Activated naive CD8-positive, alpha-beta T cell (primary cell): ENCODE results near the gene LRIG3.
"Not testable (repeated sequence)": the region's sequence is repeated elsewhere in the genome, so short reads cannot be mapped to it uniquely, and the experiment has no call there.

Source experiments
- H3K27ac Mint-ChIP-seq: one replicate; pipeline ENCODE4 v1.8.0; 2021; ENCODE audit warnings: mixed read lengths
- H3K27me3 Mint-ChIP-seq: one replicate; pipeline ENCODE4 v1.8.0; 2021; ENCODE audit warnings: mixed read lengths
- H3K36me3 Mint-ChIP-seq: one replicate; pipeline ENCODE4 v1.8.0; 2021; ENCODE audit warnings: mixed read lengths
- H3K4me1 Mint-ChIP-seq: one replicate; pipeline ENCODE4 v1.8.0; 2021; ENCODE audit warnings: low read depth, mixed read lengths
- H3K4me3 Mint-ChIP-seq: one replicate; pipeline ENCODE4 v1.8.0; 2021; ENCODE audit warnings: mild to moderate bottlenecking, mixed read lengths
- H3K9me3 Mint-ChIP-seq: one replicate; pipeline ENCODE4 v1.8.0; 2021; ENCODE audit warnings: low read depth, mixed read lengths

LRIG3 gene

DNA sequence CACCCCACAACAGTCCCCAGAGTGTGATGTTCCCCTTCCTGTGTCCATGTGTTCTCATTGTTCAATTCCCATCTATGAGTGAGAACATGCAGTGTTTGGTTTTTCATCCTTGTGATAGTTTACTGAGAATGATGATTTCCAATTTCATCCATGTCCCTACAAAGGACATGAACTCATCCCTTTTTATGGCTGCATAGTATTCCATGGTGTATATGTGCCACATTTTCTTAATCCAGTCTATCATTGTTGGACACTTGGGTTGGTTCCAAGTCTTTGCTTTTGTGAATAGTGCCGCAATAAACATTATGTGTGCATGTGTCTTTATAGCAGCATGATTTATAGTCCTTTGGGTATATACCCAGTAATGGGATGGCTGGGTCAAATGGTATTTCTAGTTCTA lies 17.6 kb downstream of the LRIG3 start:
- H3K9me3 Mint-ChIP-seq, H3K4me1 Mint-ChIP-seq, H3K27ac Mint-ChIP-seq, H3K4me3 Mint-ChIP-seq, H3K36me3 Mint-ChIP-seq, H3K27me3 Mint-ChIP-seq: not testable (repeated sequence)

DNA sequence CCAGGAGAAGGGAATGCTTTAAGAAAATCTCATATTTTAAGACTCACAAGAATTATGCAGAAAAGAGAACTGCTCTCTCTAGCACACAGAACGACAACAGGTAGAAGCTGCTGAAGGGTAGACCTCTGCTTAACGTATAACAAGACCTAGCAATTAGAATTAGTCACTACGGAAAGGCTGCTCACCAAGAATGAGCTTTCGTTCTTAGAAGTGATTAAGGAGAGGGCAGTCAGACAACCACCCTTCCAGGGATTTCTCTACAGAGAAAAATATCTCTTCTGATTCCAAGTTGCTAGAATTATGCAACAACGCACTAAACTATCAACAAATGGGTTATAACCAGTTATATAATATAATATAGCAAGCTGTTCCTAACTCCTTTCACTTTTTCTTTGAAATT lies 18.6 kb downstream of the LRIG3 start:
- H3K4me3 Mint-ChIP-seq: no peak overlapping the region
- H3K27me3 Mint-ChIP-seq: no peaks in the 10 kb centered on the region
- no peaks in the 10 kb centered on the region for H3K36me3 Mint-ChIP-seq
- no peaks in the 10 kb centered on the region for H3K9me3 Mint-ChIP-seq
- no peaks in the 10 kb centered on the region for H3K4me1 Mint-ChIP-seq
- no peak overlapping the region for H3K27ac Mint-ChIP-seq

DNA sequence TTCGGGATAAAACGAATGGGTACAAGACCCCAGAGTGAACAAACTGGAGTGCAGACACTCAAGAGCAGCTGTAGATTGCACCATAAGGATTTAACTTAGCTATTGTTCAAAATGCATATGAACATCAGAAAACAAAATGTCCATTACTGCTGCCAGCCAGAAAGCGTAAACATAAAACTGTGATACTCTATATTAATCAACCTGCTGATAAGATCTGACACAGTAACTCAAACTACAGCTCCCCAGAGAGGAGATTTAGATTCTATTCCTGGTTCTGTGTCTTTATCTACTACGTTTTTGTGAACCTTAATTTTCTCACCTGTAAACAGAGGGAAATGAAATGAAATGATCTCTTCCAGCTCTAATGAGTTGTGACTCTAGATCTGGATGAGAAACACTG lies 22.3 kb downstream of the LRIG3 start:
- Mint-ChIP-seq H3K36me3 (no peaks in the 10 kb centered on the region), H3K4me3 (no peak overlapping the region), H3K9me3 (no peaks in the 10 kb centered on the region)

DNA sequence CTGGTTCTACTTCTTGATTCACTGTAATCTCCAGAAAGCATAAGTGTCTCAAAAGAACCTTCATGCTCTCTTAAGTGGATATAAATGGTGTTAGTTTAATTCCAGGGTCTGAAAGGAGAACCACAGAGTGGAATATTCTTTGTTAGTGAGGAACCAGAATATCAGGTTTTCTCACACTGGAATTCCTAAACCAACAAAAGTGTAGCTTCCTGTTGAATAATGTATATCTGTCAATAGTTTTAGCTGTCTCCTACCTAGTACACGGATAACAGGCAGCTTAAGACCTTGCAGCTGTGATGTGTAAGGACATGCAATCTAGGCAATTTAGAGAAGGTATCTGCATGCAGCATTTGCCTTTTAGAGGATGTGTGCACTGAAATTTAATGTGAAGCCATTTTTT lies 24.0 kb downstream of the LRIG3 start:
- Mint-ChIP-seq H3K27ac (no peak overlapping the region), H3K4me3 (no peak overlapping the region), H3K36me3 (no peaks in the 10 kb centered on the region)

More for the DNA sequence above, 22.3 kb downstream of the LRIG3 start:
- H3K4me1 Mint-ChIP-seq: no peaks in the 10 kb centered on the region
- H3K27me3 Mint-ChIP-seq: no peaks in the 10 kb centered on the region
- no peak overlapping the region for H3K27ac Mint-ChIP-seq

GRCh38 chr12:58895053-58895452 lies 25.3 kb downstream of the LRIG3 start:
- Mint-ChIP-seq H3K36me3 (no peaks in the 10 kb centered on the region), H3K4me3 (no peak overlapping the region), H3K27ac (no peak overlapping the region), H3K9me3 (no peaks in the 10 kb centered on the region), H3K4me1 (no peaks in the 10 kb centered on the region), H3K27me3 (no peaks in the 10 kb centered on the region)

More for the DNA sequence above, 24.0 kb downstream of the LRIG3 start:
- no peaks in the 10 kb centered on the region for H3K4me1 Mint-ChIP-seq
- H3K9me3 Mint-ChIP-seq: no peaks in the 10 kb centered on the region
- no peaks in the 10 kb centered on the region for H3K27me3 Mint-ChIP-seq

GRCh38 chr12:58894040-58894439 lies 26.3 kb downstream of the LRIG3 start:
- H3K9me3 Mint-ChIP-seq: no peaks in the 10 kb centered on the region
- no peak overlapping the region for H3K4me3 Mint-ChIP-seq
- no peaks in the 10 kb centered on the region for H3K27me3 Mint-ChIP-seq
- H3K4me1 Mint-ChIP-seq: no peaks in the 10 kb centered on the region
- H3K36me3 Mint-ChIP-seq: no peaks in the 10 kb centered on the region
- no peak overlapping the region for H3K27ac Mint-ChIP-seq

DNA sequence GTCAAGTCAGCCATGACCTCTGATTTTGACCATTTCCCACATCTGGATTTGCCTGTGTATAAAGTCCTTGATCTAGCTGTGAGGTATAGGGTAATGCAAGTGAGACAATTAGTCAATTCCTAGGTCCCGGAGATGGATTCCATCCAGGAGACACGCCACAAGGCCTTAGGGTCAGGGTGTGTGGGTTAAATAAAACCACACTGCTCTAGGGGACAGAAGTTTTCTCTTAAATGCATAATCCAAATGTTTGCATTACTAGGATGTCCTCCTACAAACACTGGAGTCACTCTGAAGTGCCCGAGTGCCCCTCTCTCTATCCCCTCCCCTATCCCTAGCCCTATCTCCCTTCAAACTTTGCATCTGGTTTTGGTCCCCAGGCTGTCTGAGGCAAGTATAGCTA lies 26.8 kb downstream of the LRIG3 start:
- H3K4me1 Mint-ChIP-seq: no peaks in the 10 kb centered on the region
- H3K9me3 Mint-ChIP-seq: no peaks in the 10 kb centered on the region
- no peak overlapping the region for H3K27ac Mint-ChIP-seq
- H3K27me3 Mint-ChIP-seq: no peaks in the 10 kb centered on the region
- no peaks in the 10 kb centered on the region for H3K36me3 Mint-ChIP-seq
- H3K4me3 Mint-ChIP-seq: no peak overlapping the region

GRCh38 chr12:58889557-58889956 lies 30.7 kb downstream of the LRIG3 start:
- no peaks in the 10 kb centered on the region for H3K4me1 Mint-ChIP-seq
- H3K4me3 Mint-ChIP-seq: no peak overlapping the region
- no peaks in the 10 kb centered on the region for H3K36me3 Mint-ChIP-seq
- H3K9me3 Mint-ChIP-seq: no peaks in the 10 kb centered on the region
- H3K27me3 Mint-ChIP-seq: no peaks in the 10 kb centered on the region
- H3K27ac Mint-ChIP-seq: no peak overlapping the region

DNA sequence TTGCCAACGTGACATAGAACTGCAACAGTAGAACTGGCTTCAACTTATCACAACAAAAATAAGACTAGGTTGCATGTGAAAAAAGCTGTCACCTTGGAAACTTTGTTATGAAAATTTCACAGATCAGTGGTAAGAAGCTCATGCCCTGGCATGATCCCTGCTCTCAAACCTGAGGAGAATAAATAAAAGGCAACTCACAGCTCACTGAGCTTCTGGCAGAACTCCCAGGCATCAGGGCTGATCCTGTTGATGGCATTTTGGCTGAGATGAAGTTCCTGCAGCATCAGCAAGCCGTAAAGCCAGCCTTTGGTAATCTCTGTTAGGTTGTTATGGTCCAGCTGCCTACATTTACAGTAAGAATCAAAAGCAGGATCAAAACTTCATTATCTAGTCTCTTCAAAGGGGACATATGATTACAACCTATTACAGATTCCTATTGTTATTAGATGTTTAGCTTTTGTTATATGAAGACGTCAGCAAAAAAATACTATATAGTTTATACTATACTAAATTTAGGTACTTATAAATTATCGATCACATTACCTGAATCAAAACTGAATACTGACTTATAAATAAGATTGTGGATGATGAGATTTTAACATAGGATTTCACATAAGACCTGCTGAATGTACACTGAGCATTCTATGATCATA lies 32.0 kb downstream of the LRIG3 start:
- Mint-ChIP-seq H3K4me1 (no peaks in the 10 kb centered on the region), H3K27me3 (no peaks in the 10 kb centered on the region), H3K4me3 (no peak overlapping the region), H3K9me3 (no peaks in the 10 kb centered on the region), H3K36me3 (no peaks in the 10 kb centered on the region), H3K27ac (no peak overlapping the region)

DNA sequence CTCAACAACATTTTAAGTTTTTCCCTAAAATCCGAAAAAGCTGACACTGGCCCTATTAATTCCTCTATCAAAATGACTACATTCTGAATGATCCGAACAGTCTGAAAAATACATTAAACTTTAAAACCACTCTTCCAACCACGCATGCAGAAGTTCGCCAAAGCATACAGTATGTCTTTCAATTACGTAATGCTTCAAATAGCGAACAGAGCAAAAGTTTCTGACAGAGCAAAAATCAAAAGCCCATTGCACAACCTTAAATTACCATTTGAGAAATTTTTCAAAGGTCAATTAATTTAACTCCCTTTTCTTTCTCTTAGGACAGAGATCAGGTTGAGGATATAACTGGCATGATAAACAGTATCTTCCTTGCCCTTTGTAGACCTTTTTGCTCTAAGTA lies 33.2 kb downstream of the LRIG3 start:
- H3K27ac Mint-ChIP-seq: no peak overlapping the region

DNA sequence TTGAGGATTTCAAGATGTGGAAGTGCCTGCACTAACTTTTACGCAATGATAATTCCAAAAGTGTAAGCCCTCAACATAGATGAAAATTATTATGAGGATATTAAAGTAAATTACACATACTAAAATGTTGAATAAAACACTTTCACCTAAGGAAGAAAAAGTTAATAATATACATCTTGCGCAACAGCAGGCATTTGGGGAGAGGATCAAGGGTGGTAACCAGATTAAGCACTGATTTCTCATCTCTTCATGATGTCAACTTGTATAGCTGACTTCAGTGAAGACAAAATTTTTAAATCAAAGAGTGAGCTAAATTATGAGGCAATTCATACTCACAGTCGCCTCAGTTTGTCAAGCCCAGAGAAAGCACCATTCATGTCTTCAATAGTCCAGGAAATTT lies 33.8 kb downstream of the LRIG3 start:
- Mint-ChIP-seq H3K4me1 (no peaks in the 10 kb centered on the region), H3K9me3 (no peaks in the 10 kb centered on the region), H3K27me3 (no peaks in the 10 kb centered on the region), H3K4me3 (no peak overlapping the region), H3K27ac (no peak overlapping the region), H3K36me3 (no peaks in the 10 kb centered on the region)

More for the DNA sequence above, 33.2 kb downstream of the LRIG3 start:
- no peaks in the 10 kb centered on the region for H3K4me1 Mint-ChIP-seq
- no peak overlapping the region for H3K4me3 Mint-ChIP-seq
- H3K36me3 Mint-ChIP-seq: no peaks in the 10 kb centered on the region
- H3K27me3 Mint-ChIP-seq: no peaks in the 10 kb centered on the region
- no peaks in the 10 kb centered on the region for H3K9me3 Mint-ChIP-seq

DNA sequence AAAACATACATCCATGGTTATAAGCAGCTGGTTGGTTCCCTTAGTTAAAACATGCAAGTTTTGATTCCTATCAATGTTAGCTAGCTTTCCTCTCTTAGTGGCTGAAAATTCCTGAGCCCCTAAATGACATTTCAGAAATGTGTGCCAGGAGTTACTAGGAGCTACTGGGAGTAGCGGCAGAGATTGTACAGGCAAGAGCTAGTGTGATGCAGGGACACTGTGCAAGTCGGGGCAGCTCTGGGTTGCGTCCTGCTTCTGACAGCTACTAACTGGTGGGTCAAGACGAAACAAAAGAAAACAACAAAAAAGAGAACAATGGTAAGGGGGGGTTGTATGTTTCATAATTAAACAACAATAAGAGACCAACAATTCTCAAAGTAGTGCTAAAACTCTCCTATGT lies 35.4 kb downstream of the LRIG3 start:
- Mint-ChIP-seq H3K4me3 (no peak overlapping the region), H3K4me1 (no peaks in the 10 kb centered on the region)

GRCh38 chr12:58883576-58884334 lies 36.5 kb downstream of the LRIG3 start:
- Mint-ChIP-seq H3K4me3 (no peak overlapping the region), H3K9me3 (peaks cover 8% of the 10 kb centered on the region), H3K27ac (no peak overlapping the region), H3K27me3 (no peaks in the 10 kb centered on the region), H3K36me3 (no peaks in the 10 kb centered on the region), H3K4me1 (no peaks in the 10 kb centered on the region)

More for the DNA sequence above, 35.4 kb downstream of the LRIG3 start:
- H3K9me3 Mint-ChIP-seq: peaks cover 6% of the 10 kb centered on the region
- no peaks in the 10 kb centered on the region for H3K36me3 Mint-ChIP-seq
- no peaks in the 10 kb centered on the region for H3K27me3 Mint-ChIP-seq
- no peak overlapping the region for H3K27ac Mint-ChIP-seq

DNA sequence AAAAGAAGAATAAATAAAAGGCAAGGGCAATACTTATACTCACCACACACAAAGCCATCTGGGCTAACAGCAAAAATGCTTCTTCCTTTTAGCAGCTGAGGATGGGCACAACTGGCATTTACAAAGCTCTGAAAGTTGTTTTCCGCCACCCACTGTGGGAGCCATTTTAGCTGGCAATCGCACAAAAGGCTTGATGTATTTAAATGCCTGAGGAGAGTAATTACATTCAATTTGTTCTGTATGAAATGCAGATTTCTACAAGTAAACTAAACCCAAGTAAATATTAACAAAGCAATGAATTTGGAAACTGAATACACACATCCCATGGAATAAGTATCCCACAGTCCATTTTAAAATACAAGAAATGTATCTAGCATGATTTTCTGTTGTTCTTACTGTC lies 37.5 kb downstream of the LRIG3 start:
- H3K4me3 Mint-ChIP-seq: no peak overlapping the region
- no peaks in the 10 kb centered on the region for H3K36me3 Mint-ChIP-seq
- H3K27me3 Mint-ChIP-seq: no peaks in the 10 kb centered on the region
- no peak overlapping the region for H3K27ac Mint-ChIP-seq
- peaks cover 8% of the 10 kb centered on the region for H3K9me3 Mint-ChIP-seq
- no peaks in the 10 kb centered on the region for H3K4me1 Mint-ChIP-seq

- Mint-ChIP-seq H3K27me3 (no peaks in the 10 kb centered on the region), H3K4me3 (no peak overlapping the region), H3K4me1 (no peaks in the 10 kb centered on the region), H3K9me3 (peaks cover 8% of the 10 kb centered on the region), H3K36me3 (no peaks in the 10 kb centered on the region), H3K27ac (no peak overlapping the region)
These were observed 38.5 kb downstream of the LRIG3 start for GRCh38 chr12:58881816-58882215.

GRCh38 chr12:58880639-58881038 lies 39.7 kb downstream of the LRIG3 start:
- Mint-ChIP-seq H3K9me3 (peaks cover 8% of the 10 kb centered on the region), H3K36me3 (no peaks in the 10 kb centered on the region), H3K4me1 (no peaks in the 10 kb centered on the region), H3K27me3 (no peaks in the 10 kb centered on the region), H3K27ac (no peak overlapping the region), H3K4me3 (no peak overlapping the region)
